22Rv1 (cell line): Measurements from ENCODE around the gene ZNF525.

Source experiments
- ZFX ChIP-seq: fragments of 450-650 bp; IDR thresholded peaks from 2 replicates; pipeline ENCODE4 v1.6.1; 2017; ENCODE audit warnings: antibody characterized with exemption, borderline replicate concordance
- TF ChIP-seq, protein P1 (sequence below): fragments of 450-650 bp; IDR thresholded peaks from 2 replicates; pipeline ENCODE4 v1.5.1; 2017; ENCODE audit warnings: mild to moderate bottlenecking

DNA sequence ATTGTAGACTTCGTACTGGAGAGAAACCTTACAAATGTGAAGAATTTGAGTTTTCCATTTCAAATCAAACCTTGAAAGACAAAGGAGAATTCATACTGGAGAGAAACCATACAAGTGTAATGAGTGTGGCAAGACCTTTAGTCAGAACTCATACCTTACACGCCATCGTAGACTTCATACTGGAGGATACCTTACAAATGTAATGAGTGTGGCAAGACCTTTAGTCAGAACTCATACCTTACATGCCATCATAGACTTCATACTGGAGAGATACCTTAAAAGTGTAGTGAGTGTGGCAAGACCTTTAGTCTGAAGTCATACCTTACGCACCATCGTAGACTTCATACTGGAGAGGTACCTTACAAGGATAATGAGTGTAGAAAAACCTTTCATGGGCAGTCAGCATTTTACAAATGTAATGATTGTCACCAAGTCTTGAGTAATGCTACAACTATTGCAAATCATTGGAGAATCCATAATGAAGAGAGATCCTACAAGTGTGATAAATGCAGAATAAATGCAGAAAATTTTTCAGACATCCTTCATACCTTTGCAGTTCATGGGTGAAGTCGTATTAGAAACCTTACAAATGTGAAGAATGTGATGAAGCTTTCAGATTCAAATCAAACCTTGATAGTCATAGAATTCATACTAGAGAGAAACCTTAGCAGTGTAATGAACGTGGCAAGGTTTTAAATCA lies 44.1 kb downstream of the ZNF525 start:
- TF ChIP-seq, protein P1, sequence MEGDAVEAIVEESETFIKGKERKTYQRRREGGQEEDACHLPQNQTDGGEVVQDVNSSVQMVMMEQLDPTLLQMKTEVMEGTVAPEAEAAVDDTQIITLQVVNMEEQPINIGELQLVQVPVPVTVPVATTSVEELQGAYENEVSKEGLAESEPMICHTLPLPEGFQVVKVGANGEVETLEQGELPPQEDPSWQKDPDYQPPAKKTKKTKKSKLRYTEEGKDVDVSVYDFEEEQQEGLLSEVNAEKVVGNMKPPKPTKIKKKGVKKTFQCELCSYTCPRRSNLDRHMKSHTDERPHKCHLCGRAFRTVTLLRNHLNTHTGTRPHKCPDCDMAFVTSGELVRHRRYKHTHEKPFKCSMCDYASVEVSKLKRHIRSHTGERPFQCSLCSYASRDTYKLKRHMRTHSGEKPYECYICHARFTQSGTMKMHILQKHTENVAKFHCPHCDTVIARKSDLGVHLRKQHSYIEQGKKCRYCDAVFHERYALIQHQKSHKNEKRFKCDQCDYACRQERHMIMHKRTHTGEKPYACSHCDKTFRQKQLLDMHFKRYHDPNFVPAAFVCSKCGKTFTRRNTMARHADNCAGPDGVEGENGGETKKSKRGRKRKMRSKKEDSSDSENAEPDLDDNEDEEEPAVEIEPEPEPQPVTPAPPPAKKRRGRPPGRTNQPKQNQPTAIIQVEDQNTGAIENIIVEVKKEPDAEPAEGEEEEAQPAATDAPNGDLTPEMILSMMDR: no peak
- no peak for TF ChIP-seq ZFX
